GM23248 (cell line): Measurements from ENCODE around the gene AP1G2.

ENCODE experiments used
- EZH2 ChIP-seq: fragments of 200-600 bp; sonication (generic); IDR thresholded peaks from 2 replicates; pipeline ENCODE4 v1.6.1; 2018; ENCODE audit warnings: antibody characterized with exemption, mild to moderate bottlenecking; ENCODE audit not compliant: insufficient read depth, poor library complexity, severe bottlenecking
- EZH2phosphoT487 ChIP-seq: fragments of 200-600 bp; sonication (generic); IDR thresholded peaks from 2 replicates; pipeline ENCODE4 v1.6.1; 2018; ENCODE audit warnings: antibody characterized with exemption, moderate library complexity, mild to moderate bottlenecking, low read depth; ENCODE audit not compliant: insufficient read depth

GRCh38 chr14:23518709-23519108, 48.9 kb downstream of the AP1G2 start:
- no peak for TF ChIP-seq EZH2phosphoT487
- TF ChIP-seq EZH2, result no peak
